ENCODE data around the gene BAK1. TPM values are rescaled to one million over a fixed set of nuclear protein-coding genes. Genes with fewer than 3 reads are reported as not detected.

Gene BAK1
- total RNA-seq, 1 donor from 2014 or later = 54.8 TPM

GRCh38 chr6:33619166-33619840 is 39.2 kb upstream of the BAK1 start:
- peaks cover 3% of the 10 kb centered on the region for H3K9me3 Mint-ChIP-seq (ENCODE audit: unreplicated experiment)
- no peak for DNase-seq (ENCODE audit: low read depth)
- FAIRE-seq = no peak
- H3K4me3 ChIP-seq (ENCODE audit: insufficient read depth, low read depth, low read length) = no peak overlapping the region
- H3K9me3 ChIP-seq (ENCODE audit: insufficient read depth, low read depth, low read length) = no peaks in the 10 kb centered on the region
- H3K27ac ChIP-seq (ENCODE audit: low read depth, low read length) = no peak overlapping the region
- no peak overlapping the region for H2AFZ ChIP-seq (ENCODE audit: low read depth, low read length)
- H3K4me1 Mint-ChIP-seq (ENCODE audit: low read depth, unreplicated experiment) = peaks cover 6% of the 10 kb centered on the region
- no peaks in the 10 kb centered on the region for H3K27me3 ChIP-seq (ENCODE audit: insufficient read depth, low read length)
- no peaks in the 10 kb centered on the region for H3K36me3 ChIP-seq (ENCODE audit: insufficient read depth, low read length)
- no peak overlapping the region for H3K4me2 ChIP-seq (ENCODE audit: low read length)
- peaks cover 3% of the 10 kb centered on the region for H3K4me1 ChIP-seq (ENCODE audit: insufficient read depth, low read length)
- peak overlapping the region; percentile 88 for H3K4me3 Mint-ChIP-seq (ENCODE audit: unreplicated experiment)
- TF ChIP-seq EZH2 (IDR thresholded peaks at IDR 0.05; ENCODE audit: insufficient read depth, low read length) = no peak
- peak; percentile 11 for TF ChIP-seq CTCF (IDR thresholded peaks at IDR 0.05; ENCODE audit: insufficient read depth, low read depth, low read length)
- H3K9ac ChIP-seq (ENCODE audit: low read length) = no peak overlapping the region
- no peak overlapping the region for H3K27ac Mint-ChIP-seq (ENCODE audit: unreplicated experiment)
- H4K20me1 ChIP-seq (ENCODE audit: insufficient read depth, low read length) = no peaks in the 10 kb centered on the region
- H3K36me3 Mint-ChIP-seq (ENCODE audit: low read depth, unreplicated experiment) = peaks cover 6% of the 10 kb centered on the region
- peaks cover 5% of the 10 kb centered on the region for H3K27me3 Mint-ChIP-seq (ENCODE audit: low read depth, unreplicated experiment)
- H3K79me2 ChIP-seq (ENCODE audit: insufficient read depth, low read length) = no peaks in the 10 kb centered on the region

- FAIRE-seq (no peak), DNase-seq (ENCODE audit: low read depth) (no peak)
- Histone ChIP-seq H2AFZ (ENCODE audit: low read depth, low read length) (no peak overlapping the region), H3K27me3 (ENCODE audit: insufficient read depth, low read length) (no peaks in the 10 kb centered on the region), H3K4me3 (ENCODE audit: insufficient read depth, low read depth, low read length) (no peak overlapping the region), H3K79me2 (ENCODE audit: insufficient read depth, low read length) (no peaks in the 10 kb centered on the region), H3K27ac (ENCODE audit: low read depth, low read length) (no peak overlapping the region), H3K9me3 (ENCODE audit: insufficient read depth, low read depth, low read length) (no peaks in the 10 kb centered on the region), H3K36me3 (ENCODE audit: insufficient read depth, low read length) (no peaks in the 10 kb centered on the region), H3K4me2 (ENCODE audit: low read length) (no peak overlapping the region), H3K9ac (ENCODE audit: low read length) (no peak overlapping the region), H4K20me1 (ENCODE audit: insufficient read depth, low read length) (no peaks in the 10 kb centered on the region), H3K4me1 (ENCODE audit: insufficient read depth, low read length) (peaks cover 15% of the 10 kb centered on the region)
- peaks cover 14% of the 10 kb centered on the region for H3K4me1 Mint-ChIP-seq (ENCODE audit: low read depth, unreplicated experiment)
- no peaks in the 10 kb centered on the region for H3K36me3 Mint-ChIP-seq (ENCODE audit: low read depth, unreplicated experiment)
- H3K27ac Mint-ChIP-seq (ENCODE audit: unreplicated experiment) = no peak overlapping the region
- H3K4me3 Mint-ChIP-seq (ENCODE audit: unreplicated experiment) = no peak overlapping the region
- TF ChIP-seq EZH2 (IDR thresholded peaks at IDR 0.05; ENCODE audit: insufficient read depth, low read length) (no peak), CTCF (IDR thresholded peaks at IDR 0.05; ENCODE audit: insufficient read depth, low read depth, low read length) (no peak)
- no peaks in the 10 kb centered on the region for H3K27me3 Mint-ChIP-seq (ENCODE audit: low read depth, unreplicated experiment)
- no peaks in the 10 kb centered on the region for H3K9me3 Mint-ChIP-seq (ENCODE audit: unreplicated experiment)
Measured at GRCh38 chr6:33616913-33617312, 36.8 kb upstream of the BAK1 start.

GRCh38 chr6:33616113-33616512 is 36.0 kb upstream of the BAK1 start:
- Histone ChIP-seq H3K27ac (ENCODE audit: low read depth, low read length) (no peak overlapping the region), H4K20me1 (ENCODE audit: insufficient read depth, low read length) (no peaks in the 10 kb centered on the region), H3K9ac (ENCODE audit: low read length) (no peak overlapping the region), H3K4me1 (ENCODE audit: insufficient read depth, low read length) (peaks cover 13% of the 10 kb centered on the region), H2AFZ (ENCODE audit: low read depth, low read length) (no peak overlapping the region), H3K4me2 (ENCODE audit: low read length) (no peak overlapping the region), H3K36me3 (ENCODE audit: insufficient read depth, low read length) (no peaks in the 10 kb centered on the region), H3K27me3 (ENCODE audit: insufficient read depth, low read length) (no peaks in the 10 kb centered on the region), H3K9me3 (ENCODE audit: insufficient read depth, low read depth, low read length) (no peaks in the 10 kb centered on the region), H3K4me3 (ENCODE audit: insufficient read depth, low read depth, low read length) (no peak overlapping the region), H3K79me2 (ENCODE audit: insufficient read depth, low read length) (no peaks in the 10 kb centered on the region)
- Mint-ChIP-seq H3K4me3 (ENCODE audit: unreplicated experiment) (no peak overlapping the region), H3K9me3 (ENCODE audit: unreplicated experiment) (no peaks in the 10 kb centered on the region), H3K4me1 (ENCODE audit: low read depth, unreplicated experiment) (peaks cover 15% of the 10 kb centered on the region), H3K27ac (ENCODE audit: unreplicated experiment) (no peak overlapping the region), H3K27me3 (ENCODE audit: low read depth, unreplicated experiment) (no peaks in the 10 kb centered on the region), H3K36me3 (ENCODE audit: low read depth, unreplicated experiment) (no peaks in the 10 kb centered on the region)
- FAIRE-seq (no peak), DNase-seq (ENCODE audit: low read depth) (no peak)
- no peak for TF ChIP-seq CTCF (IDR thresholded peaks at IDR 0.05; ENCODE audit: insufficient read depth, low read depth, low read length)
- no peak for TF ChIP-seq EZH2 (IDR thresholded peaks at IDR 0.05; ENCODE audit: insufficient read depth, low read length)
